HepG2 (cell line): ENCODE measurements around the gene POLR1E. TPM values are rescaled to one million over a fixed set of nuclear protein-coding genes. Genes with fewer than 3 reads are reported as not detected.

ENCODE experiments used
- KDM5A ChIP-seq: fragments of 200-600 bp; sonication (generic); IDR thresholded peaks from 2 replicates; pipeline ENCODE4 v1.7.0; 2018; ENCODE audit warnings: antibody characterized with exemption, mild to moderate bottlenecking, low read length, borderline replicate concordance
- NFE2L2 ChIP-seq: fragments of 150-350 bp; IDR thresholded peaks from 2 replicates; pipeline ENCODE4 v1.6.1; 2014; ENCODE audit warnings: low read length
- SALL2 ChIP-seq: sonication (generic); formaldehyde crosslinking; IDR thresholded peaks from 2 replicates; pipeline ENCODE4 v1.8.1; 2023; ENCODE audit warnings: mild to moderate bottlenecking, missing genetic modification reagents, inconsistent platforms
- SAP130 ChIP-seq: IDR thresholded peaks from 2 replicates; pipeline ENCODE4 v1.6.1; 2016; ENCODE audit warnings: low read depth
- TCF12 ChIP-seq, 2 experiments: fragments of 450-650 bp in 1 of 2; sonication (generic) in 1 of 2; formaldehyde crosslinking in 1 of 2; IDR thresholded peaks; 2 replicates each; pipeline versions ENCODE4 v1.6.1 to v1.8.0; 2017 to 2022; ENCODE audit warnings: antibody characterized with exemption in 1 of 2, mild to moderate bottlenecking in 1 of 2, missing genetic modification reagents in 1 of 2, moderate library complexity in 1 of 2
- YEATS4 ChIP-seq: sonication (generic); formaldehyde crosslinking; IDR thresholded peaks from 2 replicates; pipeline ENCODE4 v1.4.0; 2020; ENCODE audit warnings: missing genetic modification reagents, borderline replicate concordance
- ZNF30 ChIP-seq: sonication (generic); formaldehyde crosslinking; IDR thresholded peaks from 2 replicates; pipeline ENCODE4 v1.5.0; 2020; ENCODE audit warnings: mild to moderate bottlenecking, missing genetic modification reagents
- ZNF737 ChIP-seq: sonication (generic); formaldehyde crosslinking; IDR thresholded peaks from 2 replicates; pipeline ENCODE4 v1.5.0; 2020; ENCODE audit warnings: missing genetic modification reagents, mild to moderate bottlenecking, borderline replicate concordance
- ZNF75D ChIP-seq: sonication (generic); formaldehyde crosslinking; IDR thresholded peaks from 2 replicates; pipeline ENCODE4 v1.8.1; 2023; ENCODE audit warnings: missing genetic modification reagents, mild to moderate bottlenecking, borderline replicate concordance
- ZSCAN29 ChIP-seq: sonication (generic); formaldehyde crosslinking; conservative IDR thresholded peaks from 2 replicates; pipeline ENCODE4 v1.4.0; 2020; ENCODE audit warnings: mild to moderate bottlenecking, missing genetic modification reagents
- polyA plus RNA-seq, 8 experiments: library from polyadenylated mRNA; depleted of rRNA in 3 of 8; stranded (reverse) in 7 of 8; unstranded in 1 of 8; fragments of >200 nt; fragmentation: Illumina TruSeq in 4 of 8; extraction: Trizol in 4 of 8; gene quantifications; 2 replicates each; pipeline versions ENCODE4 v1.2.1 to v1.2.3, GENCODE V29; 2011 to 2016; ENCODE audit warnings: low read depth in 4 of 8, missing spikeins in 1 of 8, mixed read lengths in 1 of 8; ENCODE audit not compliant: insufficient read depth in 1 of 8
- total RNA-seq, 5 experiments: library from RNA; depleted of rRNA; stranded (reverse); fragments of >200 nt; fragmentation: Illumina TruSeq; extraction: Trizol; gene quantifications; 2 replicates each; pipeline ENCODE4 v1.2.3, GENCODE V29; 2016; ENCODE audit warnings: low read depth in 1 of 5
- TF ChIP-seq, protein P1 (sequence below): sonication (generic); formaldehyde crosslinking; IDR thresholded peaks from 2 replicates; pipeline ENCODE4 v1.4.0; 2020; ENCODE audit warnings: missing genetic modification reagents, mild to moderate bottlenecking, borderline replicate concordance
- TF ChIP-seq, protein P2 (sequence below): sonication (generic); formaldehyde crosslinking; IDR thresholded peaks from 2 replicates; pipeline ENCODE4 v1.5.0; 2020; ENCODE audit warnings: missing genetic modification reagents, mild to moderate bottlenecking, borderline replicate concordance
- TF ChIP-seq, protein P3 (sequence below): sonication (generic); formaldehyde crosslinking; IDR thresholded peaks from 2 replicates; pipeline ENCODE4 v1.9.0; 2021; ENCODE audit warnings: missing genetic modification reagents, borderline replicate concordance
- TF ChIP-seq, protein P4 (sequence below): sonication (generic); formaldehyde crosslinking; conservative IDR thresholded peaks from 2 replicates; pipeline ENCODE4 v1.4.0; 2020; ENCODE audit warnings: missing genetic modification reagents
- TF ChIP-seq, protein P5 (sequence below): sonication (generic); formaldehyde crosslinking; IDR thresholded peaks from 2 replicates; pipeline ENCODE4 v1.8.0; 2023; ENCODE audit warnings: mild to moderate bottlenecking, missing genetic modification reagents
- TF ChIP-seq, protein P6 (sequence below): sonication (generic); formaldehyde crosslinking; IDR thresholded peaks from 2 replicates; pipeline ENCODE4 v1.4.0; 2020; ENCODE audit warnings: missing genetic modification reagents, mild to moderate bottlenecking, borderline replicate concordance
- TF ChIP-seq, protein P7 (sequence below): sonication (generic); formaldehyde crosslinking; IDR thresholded peaks from 2 replicates; pipeline ENCODE4 v1.5.1; 2020; ENCODE audit warnings: mild to moderate bottlenecking, moderate library complexity, missing genetic modification reagents

The POLR1E gene
- total and polyA plus RNA-seq, 2 of the 13 experiments (the other 11 are each of a cell fraction or from before 2014, with no cell fraction given), result 23.0 to 37.8 TPM

DNA sequence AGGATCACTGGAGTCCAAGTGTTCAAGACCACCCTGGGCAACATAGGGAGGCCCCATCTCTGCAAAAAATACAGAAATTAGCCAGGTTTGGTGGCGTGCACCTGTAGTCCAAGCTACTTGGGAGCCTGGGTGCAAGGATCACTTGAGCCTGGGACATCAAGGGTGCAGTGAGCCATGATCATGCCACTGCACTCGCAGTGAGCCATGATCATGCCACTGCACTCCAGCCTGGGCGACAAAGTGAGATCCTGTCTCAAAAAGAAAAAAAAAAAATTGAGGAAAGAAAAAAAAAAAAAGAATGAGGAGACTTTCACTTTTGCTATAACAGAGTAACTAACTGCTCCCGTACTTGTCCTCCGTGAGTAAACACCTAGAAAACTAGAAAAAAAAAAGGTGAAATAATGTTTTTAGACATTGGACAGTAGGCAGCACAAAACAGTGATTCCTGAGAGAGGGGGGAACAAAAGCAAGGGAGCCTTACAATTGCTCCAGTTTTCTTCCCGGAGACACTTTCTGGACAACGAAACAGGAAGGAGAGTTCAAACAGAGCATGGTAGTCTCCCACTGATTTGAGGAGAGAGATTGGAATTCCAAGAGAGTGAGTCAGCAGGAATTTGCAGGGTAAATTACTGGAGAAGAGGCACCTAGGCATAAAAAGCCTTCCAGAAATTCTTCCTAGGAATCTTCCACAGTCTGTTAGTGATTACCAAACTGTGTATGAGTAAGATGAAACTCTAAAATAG, 13.6 kb upstream of the POLR1E start (continued):
- TF ChIP-seq SAP130 (no peak), YEATS4 (CRISPR knock-in tag) (no peak), ZNF737 (CRISPR knock-in tag) (no peak), SALL2 (CRISPR knock-in tag) (no peak), KDM5A (no peak), ZNF75D (CRISPR knock-in tag) (no peak), ZSCAN29 (CRISPR knock-in tag) (no peak), ZNF30 (CRISPR knock-in tag) (no peak), TCF12 (IDR thresholded peaks at IDR 0.05) (no peak), TCF12 (CRISPR knock-in tag; IDR thresholded peaks at IDR 0.05) (no peak), NFE2L2 (peak; percentile 58; the same call in 1 of the 2 replicates)
- TF ChIP-seq, protein P1, sequence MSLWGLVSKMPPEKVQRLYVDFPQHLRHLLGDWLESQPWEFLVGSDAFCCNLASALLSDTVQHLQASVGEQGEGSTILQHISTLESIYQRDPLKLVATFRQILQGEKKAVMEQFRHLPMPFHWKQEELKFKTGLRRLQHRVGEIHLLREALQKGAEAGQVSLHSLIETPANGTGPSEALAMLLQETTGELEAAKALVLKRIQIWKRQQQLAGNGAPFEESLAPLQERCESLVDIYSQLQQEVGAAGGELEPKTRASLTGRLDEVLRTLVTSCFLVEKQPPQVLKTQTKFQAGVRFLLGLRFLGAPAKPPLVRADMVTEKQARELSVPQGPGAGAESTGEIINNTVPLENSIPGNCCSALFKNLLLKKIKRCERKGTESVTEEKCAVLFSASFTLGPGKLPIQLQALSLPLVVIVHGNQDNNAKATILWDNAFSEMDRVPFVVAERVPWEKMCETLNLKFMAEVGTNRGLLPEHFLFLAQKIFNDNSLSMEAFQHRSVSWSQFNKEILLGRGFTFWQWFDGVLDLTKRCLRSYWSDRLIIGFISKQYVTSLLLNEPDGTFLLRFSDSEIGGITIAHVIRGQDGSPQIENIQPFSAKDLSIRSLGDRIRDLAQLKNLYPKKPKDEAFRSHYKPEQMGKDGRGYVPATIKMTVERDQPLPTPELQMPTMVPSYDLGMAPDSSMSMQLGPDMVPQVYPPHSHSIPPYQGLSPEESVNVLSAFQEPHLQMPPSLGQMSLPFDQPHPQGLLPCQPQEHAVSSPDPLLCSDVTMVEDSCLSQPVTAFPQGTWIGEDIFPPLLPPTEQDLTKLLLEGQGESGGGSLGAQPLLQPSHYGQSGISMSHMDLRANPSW (CRISPR knock-in tag), result no peak
- TF ChIP-seq, protein P2, sequence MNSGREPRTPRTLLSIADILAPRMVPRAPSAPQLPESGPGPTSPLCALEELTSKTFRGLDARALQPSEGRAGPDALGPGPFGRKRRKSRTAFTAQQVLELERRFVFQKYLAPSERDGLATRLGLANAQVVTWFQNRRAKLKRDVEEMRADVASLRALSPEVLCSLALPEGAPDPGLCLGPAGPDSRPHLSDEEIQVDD (CRISPR knock-in tag), result no peak
- TF ChIP-seq, protein P3, sequence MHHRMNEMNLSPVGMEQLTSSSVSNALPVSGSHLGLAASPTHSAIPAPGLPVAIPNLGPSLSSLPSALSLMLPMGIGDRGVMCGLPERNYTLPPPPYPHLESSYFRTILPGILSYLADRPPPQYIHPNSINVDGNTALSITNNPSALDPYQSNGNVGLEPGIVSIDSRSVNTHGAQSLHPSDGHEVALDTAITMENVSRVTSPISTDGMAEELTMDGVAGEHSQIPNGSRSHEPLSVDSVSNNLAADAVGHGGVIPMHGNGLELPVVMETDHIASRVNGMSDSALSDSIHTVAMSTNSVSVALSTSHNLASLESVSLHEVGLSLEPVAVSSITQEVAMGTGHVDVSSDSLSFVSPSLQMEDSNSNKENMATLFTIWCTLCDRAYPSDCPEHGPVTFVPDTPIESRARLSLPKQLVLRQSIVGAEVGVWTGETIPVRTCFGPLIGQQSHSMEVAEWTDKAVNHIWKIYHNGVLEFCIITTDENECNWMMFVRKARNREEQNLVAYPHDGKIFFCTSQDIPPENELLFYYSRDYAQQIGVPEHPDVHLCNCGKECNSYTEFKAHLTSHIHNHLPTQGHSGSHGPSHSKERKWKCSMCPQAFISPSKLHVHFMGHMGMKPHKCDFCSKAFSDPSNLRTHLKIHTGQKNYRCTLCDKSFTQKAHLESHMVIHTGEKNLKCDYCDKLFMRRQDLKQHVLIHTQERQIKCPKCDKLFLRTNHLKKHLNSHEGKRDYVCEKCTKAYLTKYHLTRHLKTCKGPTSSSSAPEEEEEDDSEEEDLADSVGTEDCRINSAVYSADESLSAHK (CRISPR knock-in tag), result no peak
- TF ChIP-seq, protein P4, sequence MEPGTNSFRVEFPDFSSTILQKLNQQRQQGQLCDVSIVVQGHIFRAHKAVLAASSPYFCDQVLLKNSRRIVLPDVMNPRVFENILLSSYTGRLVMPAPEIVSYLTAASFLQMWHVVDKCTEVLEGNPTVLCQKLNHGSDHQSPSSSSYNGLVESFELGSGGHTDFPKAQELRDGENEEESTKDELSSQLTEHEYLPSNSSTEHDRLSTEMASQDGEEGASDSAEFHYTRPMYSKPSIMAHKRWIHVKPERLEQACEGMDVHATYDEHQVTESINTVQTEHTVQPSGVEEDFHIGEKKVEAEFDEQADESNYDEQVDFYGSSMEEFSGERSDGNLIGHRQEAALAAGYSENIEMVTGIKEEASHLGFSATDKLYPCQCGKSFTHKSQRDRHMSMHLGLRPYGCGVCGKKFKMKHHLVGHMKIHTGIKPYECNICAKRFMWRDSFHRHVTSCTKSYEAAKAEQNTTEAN (CRISPR knock-in tag), result no peak
- TF ChIP-seq, protein P5, sequence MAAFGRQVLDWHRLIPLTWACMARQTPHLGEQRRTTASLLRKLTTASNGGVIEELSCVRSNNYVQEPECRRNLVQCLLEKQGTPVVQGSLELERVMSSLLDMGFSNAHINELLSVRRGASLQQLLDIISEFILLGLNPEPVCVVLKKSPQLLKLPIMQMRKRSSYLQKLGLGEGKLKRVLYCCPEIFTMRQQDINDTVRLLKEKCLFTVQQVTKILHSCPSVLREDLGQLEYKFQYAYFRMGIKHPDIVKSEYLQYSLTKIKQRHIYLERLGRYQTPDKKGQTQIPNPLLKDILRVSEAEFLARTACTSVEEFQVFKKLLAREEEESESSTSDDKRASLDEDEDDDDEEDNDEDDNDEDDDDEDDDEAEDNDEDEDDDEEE (CRISPR knock-in tag), result no peak
- TF ChIP-seq, protein P6, sequence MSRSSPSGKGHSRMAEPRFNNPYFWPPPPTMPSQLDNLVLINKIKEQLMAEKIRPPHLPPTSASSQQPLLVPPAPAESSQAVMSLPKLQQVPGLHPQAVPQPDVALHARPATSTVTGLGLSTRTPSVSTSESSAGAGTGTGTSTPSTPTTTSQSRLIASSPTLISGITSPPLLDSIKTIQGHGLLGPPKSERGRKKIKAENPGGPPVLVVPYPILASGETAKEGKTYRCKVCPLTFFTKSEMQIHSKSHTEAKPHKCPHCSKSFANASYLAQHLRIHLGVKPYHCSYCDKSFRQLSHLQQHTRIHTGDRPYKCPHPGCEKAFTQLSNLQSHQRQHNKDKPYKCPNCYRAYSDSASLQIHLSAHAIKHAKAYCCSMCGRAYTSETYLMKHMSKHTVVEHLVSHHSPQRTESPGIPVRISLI, result peak; percentile 37; the same call in 1 of the 2 replicates
- TF ChIP-seq, protein P7, sequence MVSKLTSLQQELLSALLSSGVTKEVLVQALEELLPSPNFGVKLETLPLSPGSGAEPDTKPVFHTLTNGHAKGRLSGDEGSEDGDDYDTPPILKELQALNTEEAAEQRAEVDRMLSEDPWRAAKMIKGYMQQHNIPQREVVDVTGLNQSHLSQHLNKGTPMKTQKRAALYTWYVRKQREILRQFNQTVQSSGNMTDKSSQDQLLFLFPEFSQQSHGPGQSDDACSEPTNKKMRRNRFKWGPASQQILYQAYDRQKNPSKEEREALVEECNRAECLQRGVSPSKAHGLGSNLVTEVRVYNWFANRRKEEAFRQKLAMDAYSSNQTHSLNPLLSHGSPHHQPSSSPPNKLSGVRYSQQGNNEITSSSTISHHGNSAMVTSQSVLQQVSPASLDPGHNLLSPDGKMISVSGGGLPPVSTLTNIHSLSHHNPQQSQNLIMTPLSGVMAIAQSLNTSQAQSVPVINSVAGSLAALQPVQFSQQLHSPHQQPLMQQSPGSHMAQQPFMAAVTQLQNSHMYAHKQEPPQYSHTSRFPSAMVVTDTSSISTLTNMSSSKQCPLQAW (CRISPR knock-in tag), result no peak
